ENCODE data around the gene SPX.

Gene SPX, protein sequence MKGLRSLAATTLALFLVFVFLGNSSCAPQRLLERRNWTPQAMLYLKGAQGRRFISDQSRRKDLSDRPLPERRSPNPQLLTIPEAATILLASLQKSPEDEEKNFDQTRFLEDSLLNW

DNA sequence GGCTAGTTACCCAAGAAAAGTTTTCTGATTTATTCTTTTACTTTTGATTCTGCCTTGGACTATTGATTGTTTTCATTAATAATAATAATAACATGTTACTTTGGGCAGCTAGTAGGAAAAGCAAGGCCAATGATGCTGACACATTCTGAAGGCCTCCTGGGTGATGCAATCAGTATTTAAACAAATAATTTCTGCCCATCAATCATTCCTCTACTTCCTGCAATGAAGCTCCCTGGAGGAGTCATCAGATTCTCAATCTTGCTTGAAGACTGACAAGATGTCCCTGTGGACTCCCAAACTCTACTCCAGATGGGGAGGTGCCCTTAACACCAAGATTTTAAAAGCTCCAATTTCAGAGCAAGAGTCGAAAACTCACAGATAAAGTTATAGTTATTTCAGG, at the start of gene SPX:
Gene SPX (plus strand): TSS at position 244 of the 400 bp plus-strand sequence. CDS start 177 bp downstream, outside the sequence.
- no peak within 1 kb of the TSS for H3K27ac Mint-ChIP-seq
- intact Hi-C loops (cut with micrococcal nuclease): no loop called here
- H3K36me3 Mint-ChIP-seq (ENCODE audit: low read depth): no peaks in the 10 kb centered on the region
- H3K27me3 Mint-ChIP-seq: peaks cover 47% of the 10 kb centered on the region
- peaks cover 11% of the 10 kb centered on the region for H3K4me1 Mint-ChIP-seq (ENCODE audit: low read depth)
- H3K9me3 Mint-ChIP-seq: peaks cover 9% of the 10 kb centered on the region
- H3K4me3 Mint-ChIP-seq: no peak within 1 kb of the TSS

DNA sequence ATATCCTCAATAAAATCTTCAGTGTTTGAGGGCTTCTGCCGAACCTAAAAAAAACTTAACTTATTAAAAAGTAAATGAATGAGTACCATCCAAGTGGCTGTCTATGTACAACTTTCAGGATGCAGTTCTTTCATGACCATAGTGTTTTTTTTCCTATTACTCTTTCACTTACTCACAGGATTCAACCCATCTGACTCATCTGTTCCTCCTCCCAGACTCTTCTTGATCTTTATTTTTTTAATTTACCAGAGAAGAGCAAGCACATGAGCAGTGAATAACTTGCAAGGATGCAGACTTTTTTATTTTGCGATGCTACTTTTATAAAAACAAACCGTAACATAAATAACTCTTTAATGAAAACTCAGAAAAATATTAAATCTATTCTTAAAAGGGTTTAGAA, 49.1 kb upstream of the SPX start:
- Mint-ChIP-seq H3K27me3 (no peaks in the 10 kb centered on the region), H3K4me1 (ENCODE audit: low read depth) (peaks cover 3% of the 10 kb centered on the region), H3K36me3 (ENCODE audit: low read depth) (peaks cover 48% of the 10 kb centered on the region), H3K27ac (no peak overlapping the region), H3K4me3 (no peak overlapping the region), H3K9me3 (no peaks in the 10 kb centered on the region)
- intact Hi-C loops (cut with micrococcal nuclease): no loop called here

DNA sequence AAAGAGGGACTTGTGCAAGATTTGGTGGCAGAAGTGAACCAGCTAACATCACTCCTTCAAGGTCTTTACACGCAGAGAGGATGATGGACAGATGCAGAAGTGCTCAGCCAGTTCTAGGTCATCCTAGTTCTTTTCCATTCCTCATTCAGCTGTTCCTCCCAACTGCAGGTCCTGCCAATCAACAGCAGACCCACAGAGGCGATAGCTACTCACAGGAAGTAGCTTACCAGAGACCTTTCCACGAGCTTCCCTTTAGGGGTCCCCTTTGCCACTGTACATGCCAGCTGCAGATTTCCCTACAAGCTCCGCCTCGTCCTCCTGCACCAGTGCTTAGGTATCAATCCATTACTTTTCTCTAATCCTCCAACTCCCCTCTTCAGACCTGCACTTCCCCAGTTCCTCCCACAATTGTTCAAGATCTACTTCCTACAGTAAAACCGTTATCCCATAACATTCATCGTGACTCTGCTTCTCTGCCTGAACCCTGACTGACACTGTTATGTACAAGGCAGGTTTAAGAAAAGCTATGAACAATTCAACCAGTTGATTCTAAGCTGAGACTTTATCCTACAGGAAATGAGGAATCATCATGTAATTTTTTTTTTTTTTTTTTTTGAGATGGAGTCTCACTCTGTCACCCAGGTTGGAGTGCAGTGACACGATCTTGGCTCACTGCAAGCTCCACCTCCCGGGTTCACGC, 47.2 kb upstream of the SPX start:
- Mint-ChIP-seq H3K27ac (no peak overlapping the region), H3K36me3 (ENCODE audit: low read depth) (peaks cover 29% of the 10 kb centered on the region), H3K4me1 (ENCODE audit: low read depth) (peaks cover 3% of the 10 kb centered on the region), H3K4me3 (no peak overlapping the region), H3K27me3 (no peaks in the 10 kb centered on the region), H3K9me3 (no peaks in the 10 kb centered on the region)
- intact Hi-C loops (cut with micrococcal nuclease): no loop called here

DNA sequence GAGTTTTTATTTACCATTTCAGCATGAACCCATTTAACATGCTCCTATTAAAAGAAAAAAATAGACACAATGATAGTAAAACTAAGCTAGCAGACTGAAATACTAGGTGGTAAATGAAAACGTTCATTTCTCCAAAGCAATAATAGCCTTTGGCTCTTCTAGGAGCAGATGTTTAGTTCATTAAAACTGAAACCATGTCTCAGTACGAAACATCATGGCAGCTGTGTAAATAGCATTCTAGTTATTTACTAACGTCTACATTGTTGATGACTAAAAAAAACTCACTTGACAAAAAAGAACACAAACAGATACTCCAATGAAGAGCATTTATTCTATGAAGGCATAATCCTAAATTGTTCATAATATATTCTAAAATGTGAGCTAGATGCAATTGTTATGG, 42.6 kb upstream of the SPX start:
- Mint-ChIP-seq H3K27me3 (no peaks in the 10 kb centered on the region), H3K36me3 (ENCODE audit: low read depth) (peaks cover 24% of the 10 kb centered on the region), H3K4me1 (ENCODE audit: low read depth) (peaks cover 11% of the 10 kb centered on the region), H3K4me3 (no peak overlapping the region), H3K27ac (no peak overlapping the region), H3K9me3 (no peaks in the 10 kb centered on the region)
- intact Hi-C loops (cut with micrococcal nuclease): no loop called here

DNA sequence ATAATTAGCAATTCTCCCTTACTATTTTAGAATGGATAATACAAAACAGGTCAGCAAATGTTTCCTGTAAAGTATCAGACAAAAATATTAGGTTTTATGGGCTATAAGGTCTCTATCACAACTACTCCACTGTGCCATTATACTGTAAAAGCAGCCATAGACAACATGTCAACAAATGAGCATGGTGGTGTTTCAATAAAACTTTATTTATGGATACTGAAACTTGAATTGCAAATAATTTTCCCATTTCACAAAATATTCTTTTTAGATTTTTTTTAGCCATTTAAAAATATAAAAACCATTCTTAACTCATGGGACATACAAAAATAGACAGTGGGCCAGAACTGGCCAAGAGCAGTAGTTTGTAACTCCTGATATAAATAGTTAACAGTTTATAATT, 40.1 kb upstream of the SPX start:
- peaks cover 14% of the 10 kb centered on the region for H3K4me1 Mint-ChIP-seq (ENCODE audit: low read depth)
- no peaks in the 10 kb centered on the region for H3K9me3 Mint-ChIP-seq
- no peak overlapping the region for H3K4me3 Mint-ChIP-seq
- peaks cover 49% of the 10 kb centered on the region for H3K36me3 Mint-ChIP-seq (ENCODE audit: low read depth)
- H3K27ac Mint-ChIP-seq: no peak overlapping the region
- H3K27me3 Mint-ChIP-seq: no peaks in the 10 kb centered on the region
- intact Hi-C loops (cut with micrococcal nuclease): loop anchor here (5.0 kb wide), 1 partner anchor 44 kb away; no protein-coding TSS in a partner anchor

DNA sequence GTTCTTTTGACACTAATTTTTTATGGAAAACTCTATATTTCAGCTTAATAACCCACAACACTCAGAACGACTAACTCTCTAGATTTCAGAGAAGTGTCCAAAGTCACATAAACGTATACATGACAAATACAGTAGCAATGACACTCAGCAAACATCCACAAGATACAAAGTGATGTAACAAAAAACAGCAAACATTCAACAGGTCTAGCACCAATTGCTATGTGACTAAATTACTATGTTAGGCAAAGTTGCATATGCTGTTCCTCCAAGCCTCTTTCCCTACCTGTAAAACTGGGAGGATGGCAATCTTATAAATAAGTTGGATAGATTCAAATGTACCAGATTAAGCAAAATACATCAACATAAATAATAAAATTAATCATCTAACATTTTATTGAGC, 26.3 kb upstream of the SPX start:
- Mint-ChIP-seq H3K36me3 (ENCODE audit: low read depth) (peaks cover 45% of the 10 kb centered on the region), H3K4me3 (no peak overlapping the region), H3K27me3 (no peaks in the 10 kb centered on the region), H3K27ac (no peak overlapping the region), H3K9me3 (no peaks in the 10 kb centered on the region), H3K4me1 (ENCODE audit: low read depth) (peaks cover 28% of the 10 kb centered on the region)
- intact Hi-C loops (cut with micrococcal nuclease): loop anchor here (5.0 kb wide), 4 partner anchors 37 to 548 kb away; partner anchors contain the start of genes CMAS and LDHB

DNA sequence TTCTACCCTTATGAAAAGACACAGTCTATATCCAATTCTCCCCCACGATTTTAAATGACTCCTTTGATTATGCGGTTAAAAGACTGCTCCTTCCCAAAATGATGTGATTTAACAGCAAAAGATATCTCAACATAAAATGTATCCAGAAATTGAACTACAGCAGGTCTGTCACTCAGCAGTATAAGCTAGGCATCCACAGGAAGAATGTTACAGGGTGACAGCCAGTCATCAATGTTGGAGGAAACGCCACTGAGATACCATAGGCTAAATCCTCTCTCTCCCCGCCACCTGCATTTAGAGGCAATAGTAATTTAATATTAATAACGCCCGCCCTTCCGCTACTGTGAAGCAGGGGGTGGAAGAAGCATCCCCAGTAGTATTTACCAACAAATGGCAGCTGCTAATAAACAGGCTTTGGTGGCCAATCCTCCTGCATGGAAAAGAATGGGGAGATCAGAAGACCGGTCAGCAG, 25.3 kb upstream of the SPX start:
- Mint-ChIP-seq H3K27ac (no peak overlapping the region), H3K9me3 (no peaks in the 10 kb centered on the region), H3K27me3 (no peaks in the 10 kb centered on the region), H3K36me3 (ENCODE audit: low read depth) (peaks cover 35% of the 10 kb centered on the region), H3K4me1 (ENCODE audit: low read depth) (peaks cover 28% of the 10 kb centered on the region), H3K4me3 (no peak overlapping the region)
- intact Hi-C loops (cut with micrococcal nuclease): loop anchor here (1.0 to 5.0 kb wide), 4 partner anchors 64 to 546 kb away; partner anchors contain the start of genes CMAS, LDHB and PYROXD1

DNA sequence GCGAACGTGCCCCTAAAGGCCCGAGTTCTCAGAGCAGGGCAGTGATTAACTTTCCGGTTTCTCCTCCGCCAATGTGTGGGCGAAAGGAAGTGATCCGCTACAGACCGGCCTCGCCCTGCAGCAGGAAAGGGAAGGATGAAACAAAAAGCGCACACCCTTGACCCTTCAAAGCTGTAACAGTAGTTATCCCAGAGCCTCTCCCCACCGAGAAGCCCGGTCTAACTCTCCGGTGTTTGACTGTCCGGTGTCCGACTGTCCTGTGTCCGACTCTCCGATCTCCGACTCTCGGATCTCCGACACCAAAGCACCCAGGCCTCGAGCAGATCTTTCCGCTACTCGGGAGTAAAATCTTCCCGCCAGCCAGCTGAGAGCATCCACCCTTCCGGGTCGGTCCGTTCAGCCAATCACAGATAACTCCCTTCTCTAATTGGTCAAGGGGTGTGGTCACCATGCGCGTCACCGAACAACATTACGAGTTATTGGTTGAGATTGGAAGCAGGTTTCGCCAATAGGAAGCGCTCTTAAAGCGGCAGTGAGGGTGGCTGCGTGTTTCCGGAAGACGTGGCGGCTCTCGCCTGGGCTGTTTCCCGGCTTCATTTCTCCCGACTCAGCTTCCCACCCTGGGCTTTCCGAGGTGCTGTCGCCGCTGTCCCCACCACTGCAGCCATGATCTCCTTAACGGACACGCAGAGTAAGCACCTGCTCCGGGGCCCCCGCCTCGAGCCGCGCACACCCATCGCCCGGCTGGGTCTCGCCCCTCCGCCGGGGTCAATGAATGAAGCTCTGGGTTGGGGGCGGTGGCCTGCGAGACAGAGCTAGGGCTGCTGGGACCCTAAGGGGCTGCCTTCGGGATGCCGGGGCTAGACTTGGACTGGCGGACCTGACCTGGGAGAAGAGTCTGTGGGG, 24.6 kb upstream of the SPX start, which contains the start of the genes GOLT1B and RECQL:
Gene GOLT1B (plus strand): TSS at position 532 of the 906 bp plus-strand sequence. CDS start 135 bp downstream, at position 667.
Gene RECQL (minus strand): TSS at position 378 of the 906 bp plus-strand sequence. CDS start 2,065 bp downstream, outside the sequence.
- H3K27me3 Mint-ChIP-seq: no peaks in the 10 kb centered on the region
- H3K9me3 Mint-ChIP-seq: no peaks in the 10 kb centered on the region
- H3K27ac Mint-ChIP-seq: no peak within 1 kb of the TSS
- intact Hi-C loops (cut with micrococcal nuclease): loop anchor here (1.0 to 5.0 kb wide), 4 partner anchors 64 to 546 kb away; partner anchors contain the start of genes CMAS, LDHB and PYROXD1
- no peak within 1 kb of the TSS for H3K4me3 Mint-ChIP-seq
- H3K4me1 Mint-ChIP-seq (ENCODE audit: low read depth): peaks cover 28% of the 10 kb centered on the region
- peaks cover 28% of the 10 kb centered on the region for H3K36me3 Mint-ChIP-seq (ENCODE audit: low read depth)

DNA sequence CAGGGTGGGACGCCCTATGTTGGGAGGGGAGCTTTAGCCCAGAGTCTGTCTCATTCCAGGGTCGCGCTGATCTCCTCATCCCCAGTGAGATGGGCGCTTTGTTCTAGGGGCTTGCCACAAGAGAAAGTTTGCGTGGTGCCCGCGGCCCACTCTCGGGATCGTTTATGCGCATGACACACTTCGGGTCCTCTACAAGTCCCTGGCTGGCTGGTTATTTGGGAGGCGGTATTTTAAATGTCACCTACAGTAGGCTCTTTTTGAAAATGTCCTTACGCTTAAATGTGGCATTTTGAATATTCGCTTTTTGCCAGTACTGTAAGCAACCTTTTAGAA, 24.0 kb upstream of the SPX start:
- intact Hi-C loops (cut with micrococcal nuclease): loop anchor here (5.0 kb wide), 3 partner anchors 155 to 545 kb away; partner anchors contain the start of genes CMAS and LDHB
- Mint-ChIP-seq H3K36me3 (ENCODE audit: low read depth) (peaks cover 24% of the 10 kb centered on the region), H3K27ac (no peak overlapping the region), H3K9me3 (no peaks in the 10 kb centered on the region), H3K27me3 (no peaks in the 10 kb centered on the region), H3K4me1 (ENCODE audit: low read depth) (peaks cover 28% of the 10 kb centered on the region), H3K4me3 (no peak overlapping the region)

DNA sequence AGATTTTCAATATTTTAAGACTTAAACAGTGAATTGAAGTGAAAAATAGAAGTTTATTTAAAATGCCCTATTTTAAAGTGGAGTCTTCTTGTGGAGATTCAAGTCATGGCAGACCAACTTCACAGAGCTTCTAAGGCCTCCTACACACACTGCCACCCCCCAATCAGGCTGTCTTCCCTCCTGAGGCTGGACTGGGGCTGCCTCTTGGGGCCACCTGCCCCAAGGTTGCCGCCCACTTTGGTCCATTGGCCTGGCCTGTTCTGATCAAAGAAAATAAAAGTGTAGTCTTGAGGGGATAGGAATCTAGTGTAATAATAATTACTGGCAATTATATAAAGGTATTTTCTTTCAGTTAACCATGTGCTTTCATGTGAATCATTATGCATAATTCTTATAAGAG, 23.2 kb upstream of the SPX start:
- Mint-ChIP-seq H3K4me3 (no peak overlapping the region), H3K9me3 (no peaks in the 10 kb centered on the region), H3K36me3 (ENCODE audit: low read depth) (peaks cover 24% of the 10 kb centered on the region)

DNA sequence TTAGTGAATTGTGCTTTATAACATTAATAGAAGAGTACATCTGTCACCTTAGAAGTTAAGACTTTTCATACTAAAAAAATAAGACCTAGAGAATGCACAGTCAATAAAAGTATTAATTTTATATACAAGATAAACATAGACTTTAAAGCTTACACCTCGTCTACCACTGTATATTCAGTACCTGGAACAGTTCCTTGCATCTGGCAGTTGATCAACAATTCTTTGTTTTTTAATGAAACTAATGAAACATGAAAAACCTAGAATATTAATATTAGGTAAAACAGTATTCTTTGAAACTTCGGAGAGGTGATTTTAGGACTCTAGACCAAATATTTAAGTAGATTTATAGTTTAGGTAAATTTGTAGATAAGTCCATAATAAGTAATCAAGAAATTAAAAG, 20.2 kb upstream of the SPX start:
- H3K36me3 Mint-ChIP-seq (ENCODE audit: low read depth): peaks cover 39% of the 10 kb centered on the region
- no peaks in the 10 kb centered on the region for H3K9me3 Mint-ChIP-seq
- intact Hi-C loops (cut with micrococcal nuclease): no loop called here
- peaks cover 26% of the 10 kb centered on the region for H3K4me1 Mint-ChIP-seq (ENCODE audit: low read depth)
- H3K4me3 Mint-ChIP-seq: no peak overlapping the region
- H3K27me3 Mint-ChIP-seq: no peaks in the 10 kb centered on the region
- no peak overlapping the region for H3K27ac Mint-ChIP-seq

More for the DNA sequence above, 23.2 kb upstream of the SPX start:
- H3K4me1 Mint-ChIP-seq (ENCODE audit: low read depth): peaks cover 28% of the 10 kb centered on the region
- intact Hi-C loops (cut with micrococcal nuclease): loop anchor here (5.0 kb wide), 3 partner anchors 154 to 544 kb away; partner anchors contain the start of genes CMAS and LDHB
- H3K27me3 Mint-ChIP-seq: no peaks in the 10 kb centered on the region
- no peak overlapping the region for H3K27ac Mint-ChIP-seq

DNA sequence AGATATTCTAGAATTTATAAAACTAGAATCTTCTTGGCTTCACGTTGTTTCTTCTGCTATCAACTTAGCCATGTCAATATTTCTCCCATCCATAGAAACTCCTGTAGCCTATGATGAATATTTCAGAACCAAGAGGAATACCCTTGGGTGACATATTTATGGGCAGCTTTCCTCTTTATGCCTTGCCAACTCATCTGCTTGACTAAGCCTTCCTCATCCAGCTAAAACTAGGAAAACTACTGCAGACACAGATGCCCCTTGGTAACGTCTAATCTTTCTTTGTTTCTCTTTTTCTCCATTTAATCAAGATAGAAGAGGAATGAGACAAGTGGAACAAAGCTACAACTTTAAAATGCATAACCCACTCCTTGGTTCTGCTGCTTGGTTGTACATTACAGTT, 18.2 kb upstream of the SPX start:
- intact Hi-C loops (cut with micrococcal nuclease): no loop called here
- Mint-ChIP-seq H3K27me3 (no peaks in the 10 kb centered on the region), H3K4me3 (no peak overlapping the region), H3K4me1 (ENCODE audit: low read depth) (peaks cover 21% of the 10 kb centered on the region), H3K27ac (no peak overlapping the region), H3K9me3 (no peaks in the 10 kb centered on the region), H3K36me3 (ENCODE audit: low read depth) (peaks cover 52% of the 10 kb centered on the region)

DNA sequence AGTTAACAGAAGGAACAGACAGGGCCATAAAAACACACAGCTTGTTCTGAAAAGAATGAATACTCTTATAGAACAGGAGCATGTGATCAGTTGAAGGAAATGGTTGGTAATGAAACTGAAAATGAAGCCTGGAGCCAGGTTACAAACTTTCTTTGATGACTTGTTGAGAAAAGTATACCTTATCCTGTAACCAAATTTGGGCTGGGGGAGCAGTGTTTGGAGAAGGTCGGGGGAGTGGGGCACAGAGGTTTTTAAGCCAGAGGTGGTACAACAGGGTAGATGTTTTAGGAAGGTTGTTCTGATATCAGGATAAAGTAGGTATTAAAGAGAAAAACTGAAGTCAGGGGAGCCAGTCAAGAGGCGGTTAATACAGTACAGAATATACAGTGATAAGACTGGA, 16.3 kb upstream of the SPX start:
- Mint-ChIP-seq H3K4me3 (no peak overlapping the region), H3K4me1 (ENCODE audit: low read depth) (peaks cover 6% of the 10 kb centered on the region), H3K9me3 (no peaks in the 10 kb centered on the region), H3K27ac (no peak overlapping the region), H3K36me3 (ENCODE audit: low read depth) (peaks cover 67% of the 10 kb centered on the region), H3K27me3 (no peaks in the 10 kb centered on the region)
- intact Hi-C loops (cut with micrococcal nuclease): no loop called here

Measured in dendritic cell treated with granulocyte-macrophage colony-stimulating factor and Interleukin-4, amounts not matched to agents 40 ng/mL and 50 ng/mL, for 4 days (primary cell).